HS-5 (cell line): Measurements from ENCODE around the gene ORC2.
"Not testable (repeated sequence)": the region's sequence is repeated elsewhere in the genome, so short reads cannot be mapped to it uniquely, and the experiment has no call there.

ENCODE experiments used
- DNase-seq: peaks from one replicate; pipeline ENCODE4 v3.0.0-alpha.2; 2012; ENCODE audit warnings: low read depth

Gene ORC2

DNA sequence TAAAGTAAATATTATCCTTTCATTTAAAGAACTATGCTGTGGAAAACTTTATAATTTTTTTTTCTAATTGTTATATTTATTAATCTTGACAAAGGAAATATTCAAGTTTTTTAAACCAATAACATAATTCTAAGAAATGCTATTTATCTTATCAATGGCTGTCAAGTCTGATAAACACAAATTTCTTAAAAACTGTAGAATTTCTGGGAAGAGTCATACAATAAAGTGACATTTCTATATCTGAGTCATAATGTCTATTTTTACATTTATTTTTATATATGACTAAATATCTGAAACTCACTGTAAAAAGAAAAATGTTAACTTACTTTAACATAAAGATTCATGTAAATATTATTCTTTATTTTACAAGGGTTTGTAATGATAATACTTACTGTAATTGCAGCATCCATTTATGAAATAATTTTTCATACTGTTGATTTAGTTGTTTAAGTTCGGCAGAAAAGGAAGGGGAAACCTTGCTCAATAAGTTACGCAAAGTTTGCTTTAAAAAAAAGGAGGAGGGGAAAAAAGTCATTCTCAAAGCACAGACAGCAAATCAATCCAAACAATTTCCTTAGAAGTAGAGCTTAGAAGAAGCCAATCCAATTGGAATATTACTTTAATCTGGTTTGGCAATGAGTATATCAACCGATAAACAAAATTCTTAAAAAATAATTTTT, 32.4 kb downstream of the ORC2 start:
- no peak for DNase-seq

DNA sequence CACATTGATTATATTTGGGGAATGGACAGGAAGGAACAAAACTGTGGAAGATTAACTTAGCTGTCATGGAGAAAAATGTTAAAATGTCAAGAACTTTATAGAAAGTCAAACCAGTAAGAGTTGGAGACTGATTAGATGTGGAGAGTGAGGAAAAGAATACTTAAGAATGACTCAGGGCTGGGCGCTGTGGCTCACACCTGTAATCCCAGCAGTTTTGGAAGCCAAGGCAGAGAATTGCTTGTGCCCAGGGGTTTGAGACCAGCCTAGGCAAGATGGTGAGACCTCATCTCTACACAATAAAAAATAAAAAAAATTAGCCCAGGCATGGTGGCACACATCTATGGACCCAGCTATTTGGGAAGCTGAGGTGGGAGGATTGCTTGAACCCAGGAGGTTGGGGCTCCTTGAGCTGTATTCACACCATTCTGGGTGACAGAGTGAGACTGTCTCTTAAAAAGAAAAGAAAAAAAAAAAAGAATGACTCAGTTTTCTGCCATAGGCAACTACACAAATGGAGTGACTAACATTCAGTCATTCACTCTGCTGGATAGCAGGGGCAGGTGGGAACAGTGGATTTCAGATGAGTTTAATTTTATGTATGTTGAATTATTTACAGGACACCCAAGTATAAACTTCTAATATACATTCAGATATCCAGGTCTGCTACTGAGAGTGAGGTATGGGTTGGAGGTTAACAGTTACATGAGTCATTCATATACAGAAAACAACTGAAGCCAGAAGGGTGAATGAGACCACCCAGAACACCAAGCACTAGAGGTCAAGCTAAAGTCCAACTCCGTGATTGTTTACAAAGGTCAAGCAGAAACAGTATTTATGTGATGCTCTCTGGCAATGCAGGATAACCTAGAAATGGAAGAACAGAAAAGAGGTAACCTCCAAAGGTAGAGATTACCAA, 33.9 kb downstream of the ORC2 start:
- no peak for DNase-seq

GRCh38 chr2:200922439-200922838, 41.0 kb downstream of the ORC2 start:
- DNase-seq: no peak

- peak; percentile 74 for DNase-seq
These were observed 49.8 kb downstream of the ORC2 start for GRCh38 chr2:200913654-200914053.

DNA sequence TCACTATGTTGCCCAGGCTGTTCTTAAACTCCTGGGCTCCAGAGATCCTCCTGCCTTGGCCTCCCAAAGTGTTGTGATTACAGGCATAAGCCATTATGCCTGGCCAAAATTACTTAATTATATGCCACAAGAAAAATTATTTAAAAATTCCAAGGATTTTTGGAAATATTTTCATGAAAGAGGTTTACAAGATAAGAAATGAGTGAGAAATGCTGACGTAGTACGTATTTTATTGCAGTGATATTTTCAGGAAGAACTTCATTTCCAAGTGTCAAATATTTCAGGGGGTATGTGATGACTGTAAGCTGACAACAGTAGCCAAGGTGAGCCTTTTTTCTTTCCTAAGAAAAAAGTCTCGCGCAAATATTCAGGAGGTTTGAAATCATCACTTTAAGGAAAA, 53.5 kb downstream of the ORC2 start:
- no peak for DNase-seq

DNA sequence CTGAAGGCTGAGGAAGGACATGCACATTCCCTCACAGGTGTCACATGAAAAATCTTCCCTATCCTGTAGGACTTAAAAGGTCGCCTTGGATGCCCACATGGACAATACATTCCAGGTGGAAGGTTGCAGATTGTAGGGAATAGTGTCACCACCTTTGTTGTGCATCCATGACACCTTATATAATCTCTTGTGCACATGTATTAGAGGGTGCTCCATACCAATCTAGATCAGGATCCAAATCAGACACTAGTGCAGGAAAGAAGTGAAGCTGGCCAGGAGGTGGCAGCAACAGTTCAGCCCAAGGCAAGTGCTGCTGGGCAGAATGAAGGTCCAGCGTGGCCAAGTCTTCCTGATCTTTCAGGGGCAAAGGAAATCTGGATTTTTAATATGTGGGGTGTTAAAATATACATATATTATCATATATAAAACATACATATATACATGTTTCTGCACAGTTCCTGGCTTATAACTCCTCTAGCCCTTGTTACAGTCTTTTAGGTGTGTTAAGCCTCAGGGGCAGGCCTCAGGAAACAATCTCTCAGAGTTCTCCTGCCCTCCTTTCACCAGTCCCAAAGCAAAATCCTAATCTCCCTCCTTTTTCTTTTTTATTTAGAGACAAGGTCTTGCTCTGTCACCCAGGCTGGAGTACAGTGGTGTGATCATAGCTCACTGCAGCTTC, 57.7 kb downstream of the ORC2 start:
- DNase-seq: no peak

DNA sequence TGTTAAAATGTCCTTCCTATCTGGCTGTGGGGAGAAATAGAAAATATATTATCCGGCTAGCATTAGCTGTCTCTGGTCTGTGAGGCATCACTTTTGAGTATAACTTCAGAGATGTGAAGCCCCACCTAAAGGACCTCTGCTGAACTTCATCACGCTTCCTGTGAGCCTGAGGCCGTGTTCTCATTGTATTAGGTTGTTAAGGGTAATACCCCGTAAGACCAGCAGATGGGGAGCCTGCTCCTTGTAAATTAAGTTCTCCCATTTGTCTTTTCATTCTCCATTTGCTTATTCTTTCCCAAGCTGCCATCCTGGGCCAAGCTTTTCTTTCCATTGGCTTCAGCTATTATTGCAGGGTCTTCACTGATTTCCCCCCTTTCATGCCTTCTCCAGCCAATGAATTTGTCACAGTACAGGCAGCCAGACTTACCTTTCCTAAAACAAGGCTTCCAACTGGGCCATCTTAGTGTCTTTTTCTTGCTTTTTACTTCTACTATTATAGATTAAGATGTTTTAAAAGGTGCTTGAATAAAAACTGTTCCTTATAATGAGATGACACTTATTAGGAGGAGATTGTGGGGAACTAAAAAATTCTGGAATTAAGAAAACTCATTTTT, 61.9 kb downstream of the ORC2 start:
- peak; percentile 78 for DNase-seq

DNA sequence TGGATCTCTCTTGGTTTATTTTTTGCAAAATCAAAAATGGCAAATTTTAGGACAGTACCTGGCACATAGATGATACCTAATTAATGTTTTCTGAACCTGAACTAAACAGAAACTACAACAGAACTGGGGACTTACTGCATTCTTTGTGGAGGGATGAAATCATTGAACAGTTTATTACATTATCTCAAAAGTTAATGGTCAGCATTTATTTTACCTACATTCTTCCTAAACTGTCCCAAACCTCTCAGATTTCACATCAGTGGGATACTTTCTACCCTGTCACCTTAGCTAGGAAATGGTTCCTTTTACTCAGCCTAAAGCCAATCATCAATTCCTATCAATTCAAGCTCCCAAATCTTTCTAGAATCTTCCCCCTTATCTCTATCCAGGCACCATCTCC, 64.0 kb downstream of the ORC2 start:
- no peak for DNase-seq

- peak; percentile 97 for DNase-seq
These were observed 74.5 kb downstream of the ORC2 start, which contains the start of the genes NIF3L1 and PPIL3 for GRCh38 chr2:200888704-200889625. Gene NIF3L1 (plus strand): TSS chr2:200889371. CDS start chr2:200891944, 2,573 bp downstream. Gene PPIL3 (minus strand): TSS chr2:200889077. CDS start chr2:200887615, 1,462 bp downstream.

DNA sequence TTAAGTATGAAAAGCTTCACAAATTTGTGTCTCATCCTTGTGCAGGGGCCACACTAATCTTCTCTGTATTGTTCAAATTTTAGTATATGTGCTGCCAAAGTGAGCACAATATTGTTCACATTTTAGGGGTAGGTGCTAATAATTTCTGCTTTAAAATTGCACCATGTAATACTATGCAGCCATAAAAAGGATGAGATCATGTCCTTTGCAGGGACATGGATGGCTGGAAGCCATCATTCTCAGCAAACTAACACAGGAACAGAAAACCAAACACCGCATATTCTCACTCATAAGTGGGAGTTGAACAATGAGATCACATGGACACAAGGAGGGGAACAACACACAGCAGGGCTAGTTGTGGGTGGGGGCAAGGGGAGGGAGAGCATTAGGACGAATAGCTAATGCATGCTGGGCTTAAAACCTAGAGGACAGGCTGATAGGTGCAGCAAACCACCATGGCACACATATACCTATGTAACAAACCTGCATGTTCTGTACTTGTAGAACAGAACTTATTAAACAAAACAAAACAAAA, 81.7 kb downstream of the ORC2 start:
- DNase-seq: not testable (repeated sequence)

- DNase-seq: no peak
These were observed 85.1 kb downstream of the ORC2 start for GRCh38 chr2:200878289-200878880.

GRCh38 chr2:200877443-200877842, 86.0 kb downstream of the ORC2 start:
- no peak for DNase-seq

GRCh38 chr2:200873560-200873959, 89.9 kb downstream of the ORC2 start:
- DNase-seq: no peak

DNA sequence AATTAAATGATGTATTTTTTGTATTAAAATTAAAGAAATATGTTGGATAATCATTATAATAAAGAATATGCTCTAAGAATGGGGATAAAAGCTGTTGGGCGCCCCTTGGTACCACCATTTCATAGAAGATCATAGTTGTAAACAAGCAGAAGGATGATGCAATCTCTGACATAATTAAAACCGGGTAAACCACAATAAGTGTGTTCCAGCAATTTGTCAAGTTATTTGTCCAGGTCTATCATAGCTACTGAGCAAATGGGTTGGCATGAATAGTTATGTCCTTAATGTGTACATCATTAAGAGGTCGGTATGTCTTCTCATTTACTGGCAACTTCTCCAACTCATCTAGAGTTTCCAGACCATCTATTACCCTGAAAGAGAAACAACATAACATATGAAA, 92.3 kb downstream of the ORC2 start:
- no peak for DNase-seq

DNA sequence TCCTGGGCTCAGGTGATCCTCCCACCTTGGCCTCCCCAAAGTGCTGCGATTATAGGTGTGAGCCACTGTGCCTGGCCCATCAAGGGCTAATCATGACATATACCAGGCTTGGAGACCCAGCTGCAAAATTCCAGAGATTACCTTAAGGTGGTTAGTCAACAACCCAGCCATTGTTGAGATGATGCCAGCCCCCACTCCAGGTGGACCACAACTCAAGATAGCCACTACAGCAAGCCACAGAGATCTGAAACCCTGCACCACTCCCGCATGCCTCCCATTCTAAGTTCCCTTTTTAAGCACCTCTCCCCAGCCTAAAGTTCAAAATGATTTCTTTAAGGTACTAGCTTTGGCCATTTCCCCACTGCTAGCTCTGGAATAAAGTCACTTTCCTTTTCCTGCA, 94.4 kb downstream of the ORC2 start:
- no peak for DNase-seq

DNA sequence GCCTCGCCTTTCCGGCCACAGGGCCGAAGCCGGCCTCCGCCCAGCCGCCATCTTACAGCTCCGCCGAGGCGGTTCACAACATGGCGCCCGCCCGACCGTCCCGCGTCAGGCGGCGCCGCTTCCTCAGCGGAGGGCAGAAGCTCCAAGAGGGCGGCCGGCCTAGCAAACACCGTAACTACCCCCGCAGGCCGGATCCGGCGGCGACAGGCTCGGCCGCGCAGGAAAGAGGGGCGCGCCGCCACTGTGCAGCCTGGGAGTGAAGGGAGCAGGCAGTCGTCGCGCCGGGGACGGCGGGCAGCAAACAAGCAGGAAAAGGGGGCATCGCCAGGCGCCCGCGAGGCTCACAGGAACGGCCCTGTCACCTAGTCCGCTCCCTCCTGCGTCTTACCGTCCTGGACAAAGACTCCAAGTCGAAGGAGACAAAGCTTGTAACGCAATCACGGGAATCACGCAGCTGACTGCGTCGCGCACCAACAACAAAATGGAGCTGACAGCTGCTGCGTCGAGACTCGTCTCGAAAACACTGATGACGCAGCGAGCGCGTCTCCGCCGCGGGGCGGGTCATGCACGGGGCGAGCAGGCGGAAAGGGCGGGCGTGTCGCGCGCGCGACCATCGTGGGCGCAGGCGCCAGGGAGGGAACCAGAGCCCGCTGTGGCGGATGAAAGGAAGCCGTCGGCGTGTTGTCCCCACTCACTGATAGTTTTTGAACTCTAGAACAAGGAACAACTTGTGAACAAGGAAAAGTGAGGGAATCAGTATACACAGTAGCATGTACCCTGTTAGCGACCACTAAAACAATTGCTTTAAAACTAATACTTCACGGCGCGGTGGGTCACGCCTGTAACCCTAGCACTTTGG, 99.1 kb downstream of the ORC2 start, which contains the start of gene CLK1:
TSS of gene CLK1 (minus strand) at position 483 of the 859 bp plus-strand sequence. CDS start 2,796 bp downstream, outside the sequence.
- DNase-seq: peak; percentile 83

DNA sequence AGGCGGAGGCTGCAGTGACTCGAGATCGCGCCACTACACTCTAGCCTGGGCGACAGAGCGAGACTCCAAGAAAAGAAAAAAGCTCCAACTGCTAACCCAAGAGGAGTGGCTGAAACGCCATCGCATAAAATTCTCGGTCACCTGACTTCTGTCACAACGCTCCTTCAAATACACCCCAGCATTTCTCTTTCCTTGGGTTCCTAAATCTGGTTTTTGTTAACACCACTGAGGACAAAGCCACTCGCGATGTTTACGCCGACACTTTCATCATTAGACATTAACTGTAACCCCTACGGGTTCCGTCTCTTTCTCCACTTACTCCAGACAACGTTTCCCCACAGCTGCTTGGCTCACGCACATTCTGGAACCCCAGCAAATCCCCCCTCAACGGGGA, 99.7 kb downstream of the ORC2 start:
- DNase-seq: no peak

- peak; percentile 56 for DNase-seq
These were observed 100.9 kb downstream of the ORC2 start for GRCh38 chr2:200862532-200863000.

DNA sequence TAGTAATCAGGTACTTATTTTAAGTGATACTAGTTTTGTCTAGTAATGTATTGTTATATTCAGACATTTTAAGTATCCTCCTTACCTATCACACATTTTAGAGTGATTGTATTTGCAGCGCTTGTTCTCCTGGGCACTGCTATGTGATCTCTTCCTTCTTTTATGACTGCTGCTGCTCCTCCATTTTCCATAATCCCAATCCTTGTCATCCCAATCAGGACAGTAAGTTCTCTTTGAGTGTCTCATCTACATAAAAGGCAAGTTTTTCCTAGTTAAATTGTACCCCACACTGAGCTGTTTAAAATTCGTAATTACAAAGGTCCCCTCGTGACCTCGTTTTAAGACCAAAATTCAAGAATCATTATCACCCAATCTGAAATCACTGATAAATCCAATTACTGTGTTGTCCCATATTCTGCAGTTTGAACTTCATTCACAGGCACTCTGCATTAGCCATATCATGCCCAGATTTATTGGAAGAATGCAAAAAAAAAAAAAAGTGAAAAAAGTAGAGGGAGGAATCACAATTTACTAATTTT, 101.8 kb downstream of the ORC2 start:
- DNase-seq: no peak
